Measurements from ENCODE around the gene HOMER2. TPM values are rescaled to one million over a fixed set of nuclear protein-coding genes. Genes with fewer than 3 reads are reported as not detected.

HOMER2 gene
- total and polyA plus RNA-seq, 2 experiments from 2014 or later: 10.8 to 23.9 TPM

GRCh38 chr15:82852941-82853561 lies 99.5 kb downstream of the HOMER2 start (continued):
- TF ChIP-seq ETS1 (IDR thresholded peaks at IDR 0.05) (no peak), EZH2phosphoT487 (IDR thresholded peaks at IDR 0.05; ENCODE audit: unreplicated experiment) (no peak), ZNF114 (CRISPR knock-in tag; IDR thresholded peaks at IDR 0.05) (no peak), EZH2 (IDR thresholded peaks at IDR 0.05; ENCODE audit: low read depth, unreplicated experiment) (no peak), CREB1 (CRISPR knock-in tag; IDR thresholded peaks at IDR 0.05; ENCODE audit: low read depth) (no peak)

GRCh38 chr15:82851981-82852511 lies 100.5 kb downstream of the HOMER2 start:
- no peaks in the 10 kb centered on the region for H3K79me2 ChIP-seq (replicated peaks; ENCODE audit: insufficient read depth)
- H3K9me2 ChIP-seq (ENCODE audit: insufficient read depth): no peaks in the 10 kb centered on the region
- no peak for DNase-seq (ENCODE audit: low spot score)
- no peak overlapping the region for H3K4me2 ChIP-seq
- H3F3A ChIP-seq (replicated peaks; ENCODE audit: low read depth): no peaks in the 10 kb centered on the region
- H4K20me1 ChIP-seq (replicated peaks; ENCODE audit: insufficient read depth): no peaks in the 10 kb centered on the region
- Mint-ChIP-seq H3K4me3 (no peak overlapping the region), H3K36me3 (ENCODE audit: low read depth) (no peaks in the 10 kb centered on the region), H3K27me3 (ENCODE audit: insufficient read depth, low read depth, poor library complexity) (peaks cover 19% of the 10 kb centered on the region), H3K4me1 (peaks cover 15% of the 10 kb centered on the region), H3K9me3 (no peaks in the 10 kb centered on the region), H3K27ac (peak overlapping the region; percentile 2; the same call in 1 of the 2 replicates)
- no peak overlapping the region for H3K4me3 ChIP-seq
- no peak for ATAC-seq
- H3K27me3 ChIP-seq (ENCODE audit: insufficient read depth): no peaks in the 10 kb centered on the region
- peaks cover 7% of the 10 kb centered on the region for H3K4me1 ChIP-seq (ENCODE audit: insufficient read depth)
- no peaks in the 10 kb centered on the region for H3K36me3 ChIP-seq (ENCODE audit: insufficient read depth)
- no peak overlapping the region for H3K27ac ChIP-seq (ENCODE audit: low read depth)
- H2AFZ ChIP-seq: no peak overlapping the region
- TF ChIP-seq JUNB (IDR thresholded peaks at IDR 0.05; ENCODE audit: unreplicated experiment): no peak
- TF ChIP-seq EZH2phosphoT487 (IDR thresholded peaks at IDR 0.05; ENCODE audit: unreplicated experiment): no peak
- TF ChIP-seq NANOG (IDR thresholded peaks at IDR 0.05; ENCODE audit: borderline replicate concordance): no peak
- no peak for TF ChIP-seq POLR2AphosphoS5 (IDR thresholded peaks at IDR 0.05; ENCODE audit: low read depth)
- TF ChIP-seq REST (IDR thresholded peaks at IDR 0.05; ENCODE audit: unreplicated experiment): no peak
- TF ChIP-seq ZNF331 (CRISPR knock-in tag; IDR thresholded peaks at IDR 0.05; ENCODE audit: low read depth): no peak
- TF ChIP-seq CREB1 (CRISPR knock-in tag; IDR thresholded peaks at IDR 0.05; ENCODE audit: low read depth): no peak
- no peak for TF ChIP-seq ZNF462 (CRISPR knock-in tag; IDR thresholded peaks at IDR 0.05)
- no peak for TF ChIP-seq ZNF114 (CRISPR knock-in tag; IDR thresholded peaks at IDR 0.05)
- no peak for TF ChIP-seq ETS1 (IDR thresholded peaks at IDR 0.05)
- no peak for TF ChIP-seq EZH2 (IDR thresholded peaks at IDR 0.05; ENCODE audit: low read depth, unreplicated experiment)

All from GM23338 (cell line).